NCI-H345 treated with DMSO at 0.1 percent for 48 hours (cell line): Measurements from ENCODE around the gene BCAS3.

ENCODE experiments used
- DNase-seq: peaks from one replicate; lab custom pipeline; 2025; ENCODE audit not compliant: unreplicated experiment; lab: John Stamatoyannopoulos, UW

BCAS3 gene

DNA sequence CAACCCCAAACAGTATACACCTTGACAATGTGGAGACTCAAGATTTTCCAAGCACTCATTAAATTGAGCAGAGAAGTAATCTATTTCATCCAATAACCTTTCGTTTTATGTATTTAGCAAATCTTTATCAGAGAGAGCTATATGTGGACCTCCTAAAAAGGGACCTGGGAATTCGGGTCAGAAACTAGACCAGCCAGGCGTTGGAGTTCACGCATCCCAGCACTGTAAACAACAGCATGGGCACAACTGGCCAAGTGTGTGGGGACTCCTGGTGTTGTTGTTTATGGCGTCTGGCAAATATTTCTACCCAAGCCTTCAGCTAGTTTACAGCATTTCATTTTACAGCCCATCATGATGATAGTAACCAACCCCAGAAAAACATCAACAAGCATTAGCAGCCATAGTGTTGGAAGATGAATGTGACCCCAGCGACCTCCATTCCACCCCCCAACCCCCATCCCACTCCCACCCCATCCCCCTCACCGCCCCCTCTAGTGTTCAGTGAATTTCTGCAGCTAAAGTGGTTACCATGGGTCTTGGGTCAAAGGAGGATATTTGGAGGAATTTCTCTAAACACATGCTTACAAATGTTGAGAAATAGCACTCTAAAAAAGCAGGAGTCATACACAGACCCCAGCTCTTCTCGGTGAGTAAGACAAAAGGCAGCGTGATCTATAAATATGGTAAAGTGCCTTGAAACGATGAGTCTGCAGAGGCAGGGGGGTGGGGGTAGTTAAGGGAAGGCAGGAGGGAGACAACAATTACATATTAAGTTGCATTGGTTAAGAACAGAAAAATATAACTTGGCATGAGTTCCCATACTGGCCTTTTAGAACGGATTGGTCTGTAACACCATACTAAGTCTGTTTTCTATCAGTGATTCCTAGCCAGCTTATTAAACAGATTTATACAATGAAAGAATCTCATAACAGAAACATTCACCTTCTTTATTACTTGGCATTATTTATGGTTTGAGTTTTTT is 630.5 kb downstream of the BCAS3 start:
- DNase-seq, result no peak

DNA sequence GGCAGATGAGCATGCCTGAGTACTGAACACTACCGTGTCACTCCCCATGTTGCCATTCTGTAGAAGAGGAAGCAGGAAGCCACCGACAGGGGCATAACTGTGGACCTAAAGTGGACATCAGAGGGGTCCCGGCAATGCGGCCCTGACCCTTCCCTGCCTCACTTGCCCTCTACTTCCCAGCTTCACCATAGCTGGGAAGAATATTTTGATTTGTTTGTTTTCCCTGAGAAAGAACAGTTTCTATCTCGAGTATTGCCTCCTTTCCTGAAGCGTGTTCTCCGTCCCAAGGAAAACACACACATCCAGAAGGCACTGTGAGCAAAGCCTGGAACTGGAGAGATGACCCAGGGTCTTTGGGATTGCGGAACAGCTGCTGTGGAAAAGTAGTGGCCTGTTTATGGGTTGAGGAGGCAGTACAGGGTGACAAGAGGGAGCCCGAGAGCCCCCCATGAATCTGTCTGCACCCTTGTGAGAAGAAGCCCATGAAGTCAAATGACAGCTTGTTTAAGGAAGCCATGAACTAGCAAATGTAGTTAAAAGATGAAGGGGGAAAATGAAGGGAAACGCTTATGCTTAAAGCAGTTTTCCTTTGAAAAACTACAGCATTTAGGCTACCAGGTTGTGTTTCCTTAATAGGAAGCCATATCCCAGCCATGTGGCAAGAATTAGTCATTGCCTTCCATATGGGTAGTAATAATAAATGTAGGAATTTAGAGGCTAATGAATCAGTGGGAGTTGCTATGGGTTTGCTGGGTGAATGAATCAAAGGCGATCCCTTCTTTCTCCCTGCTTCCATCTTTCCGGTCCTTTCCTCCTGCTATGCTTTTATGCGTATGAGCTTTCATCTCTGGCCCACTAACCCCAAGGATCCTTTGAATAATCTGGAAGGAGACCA is 632.0 kb downstream of the BCAS3 start:
- no peak for DNase-seq

DNA sequence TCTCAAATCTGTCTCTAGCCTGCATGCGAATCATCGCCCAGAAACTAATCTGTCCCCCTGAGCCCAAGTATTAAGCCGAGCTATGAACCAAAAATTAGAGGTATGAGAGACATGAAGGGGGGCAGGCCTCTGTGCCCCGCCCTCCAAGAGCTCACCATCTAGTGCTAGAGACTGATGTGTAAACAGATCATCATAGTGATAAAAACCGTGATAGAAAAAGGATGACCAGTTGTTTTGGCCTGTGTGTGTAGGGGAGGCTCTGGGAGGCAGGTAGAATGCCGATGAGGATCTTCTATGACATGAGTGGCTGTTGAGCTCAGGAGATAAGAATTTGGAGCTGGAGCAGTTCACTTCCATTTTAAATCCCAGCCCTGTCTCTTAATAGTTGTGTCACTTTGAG is 632.9 kb downstream of the BCAS3 start:
- no peak for DNase-seq

DNA sequence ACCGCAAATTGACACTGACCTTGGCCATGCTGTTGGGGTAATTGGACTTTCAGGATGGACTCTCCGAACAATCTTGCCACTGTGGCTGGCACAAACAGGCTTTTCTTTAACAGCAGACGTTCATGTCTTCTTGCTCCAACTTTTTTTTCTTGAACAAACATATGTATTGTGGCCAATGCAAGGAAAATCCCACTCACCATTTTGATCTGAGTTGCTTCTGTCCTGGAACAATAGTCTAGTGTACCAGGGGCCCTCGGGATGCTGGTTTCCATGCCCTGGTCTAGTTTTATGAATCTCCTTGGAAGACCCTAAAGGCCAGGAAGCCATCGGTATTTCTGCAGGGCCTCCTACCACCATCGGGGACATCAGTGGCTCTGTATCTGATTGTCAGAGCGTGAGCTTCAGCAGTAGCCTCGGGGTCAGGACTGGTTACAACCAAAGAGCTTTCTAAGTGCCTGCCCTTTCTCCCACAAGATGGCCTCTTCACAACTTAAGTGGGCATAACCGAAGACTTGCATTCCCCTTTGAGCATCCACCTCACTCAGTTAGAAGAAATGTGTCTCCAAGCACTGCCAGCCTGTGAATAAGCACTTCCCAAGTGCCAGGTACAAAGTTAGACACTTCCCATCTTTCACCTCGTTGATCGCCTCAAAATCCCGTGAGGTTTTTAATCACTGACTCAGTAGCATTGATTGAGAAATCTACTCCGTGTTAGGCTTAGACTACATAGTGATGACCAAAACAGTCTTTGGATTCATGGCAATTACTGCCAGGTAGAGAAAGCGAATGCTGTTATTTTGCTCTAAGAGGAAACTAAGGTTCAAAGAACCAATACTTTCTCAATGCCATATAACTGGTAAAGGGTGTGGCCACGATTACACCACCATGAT is 635.0 kb downstream of the BCAS3 start:
- DNase-seq, result no peak

GRCh38 chr17:61313461-61314326 is 636.0 kb downstream of the BCAS3 start:
- DNase-seq, result no peak

DNA sequence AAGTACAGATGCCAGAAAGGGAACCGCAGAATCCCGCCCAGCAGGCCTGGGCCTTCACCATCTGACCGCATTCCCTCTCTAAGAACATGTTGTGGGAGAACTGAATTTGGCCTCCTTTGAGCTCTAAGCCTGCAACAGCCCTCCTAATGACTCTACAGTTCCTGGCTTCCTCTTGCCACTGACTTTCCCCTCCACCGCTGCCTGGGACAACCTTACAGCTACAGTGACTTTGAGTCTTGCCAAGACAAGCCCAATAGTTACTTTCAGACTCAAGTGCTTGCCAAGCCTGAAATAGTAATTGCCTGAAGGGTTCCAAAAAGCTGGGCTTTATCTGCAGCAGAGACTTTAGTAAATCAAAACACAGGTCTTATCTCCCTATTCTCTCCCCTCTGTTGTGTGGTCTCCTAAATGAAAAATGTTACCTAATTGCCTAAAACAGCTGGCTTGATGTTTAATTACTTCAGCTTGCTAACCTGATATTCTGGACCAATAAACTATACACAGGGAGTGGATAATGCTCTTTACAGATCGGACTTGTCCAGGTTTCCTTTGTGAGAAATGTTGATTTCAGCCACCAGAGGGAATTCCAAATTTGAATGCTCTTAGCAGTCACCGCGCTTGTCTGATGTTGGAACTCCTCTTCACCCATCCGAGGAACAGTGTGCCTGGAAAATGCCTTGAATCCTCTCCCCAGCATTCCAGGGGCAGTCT is 636.9 kb downstream of the BCAS3 start:
- no peak for DNase-seq

DNA sequence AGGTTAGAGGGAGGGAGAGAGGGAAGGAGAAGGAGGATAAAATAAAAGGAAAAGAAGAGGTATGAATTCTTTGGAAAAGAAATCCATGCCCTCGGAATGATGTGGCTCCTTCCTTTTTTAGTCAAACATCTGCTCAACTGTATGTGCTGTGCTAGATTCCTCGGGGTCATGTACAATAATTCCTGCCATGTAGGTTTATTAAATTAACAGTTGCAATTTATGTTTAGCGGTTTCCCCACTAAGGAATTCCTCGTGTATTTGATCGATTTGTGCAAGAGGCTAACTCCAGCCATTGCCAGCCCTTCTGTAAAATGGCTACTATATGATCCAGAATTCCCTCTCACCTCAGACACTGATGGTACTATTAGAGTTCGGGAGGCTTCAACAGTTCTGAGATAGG is 639.0 kb downstream of the BCAS3 start:
- no peak for DNase-seq

GRCh38 chr17:61317779-61318178 is 640.1 kb downstream of the BCAS3 start:
- no peak for DNase-seq

- no peak for DNase-seq
These were observed 641.0 kb downstream of the BCAS3 start for GRCh38 chr17:61318684-61319098.

DNA sequence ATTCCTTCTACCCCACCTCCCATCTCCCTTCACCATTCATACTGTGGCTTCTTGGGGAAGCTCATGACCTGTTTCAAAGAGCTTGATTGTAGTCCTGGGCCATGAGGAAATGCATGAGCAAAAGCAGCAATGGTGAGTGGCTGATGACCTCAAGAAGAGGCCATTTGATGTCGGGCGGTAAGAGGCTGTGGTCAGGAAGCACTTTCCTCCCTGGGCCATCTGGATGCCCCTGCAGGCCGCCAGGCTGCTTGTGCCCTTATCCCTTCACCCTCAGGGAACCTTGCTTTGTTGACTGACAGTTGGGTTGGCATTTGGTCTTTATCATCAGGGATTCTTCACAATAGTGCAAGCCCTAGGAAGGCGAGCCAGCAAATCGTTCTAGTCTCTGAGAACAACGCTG is 643.7 kb downstream of the BCAS3 start:
- no peak for DNase-seq

DNA sequence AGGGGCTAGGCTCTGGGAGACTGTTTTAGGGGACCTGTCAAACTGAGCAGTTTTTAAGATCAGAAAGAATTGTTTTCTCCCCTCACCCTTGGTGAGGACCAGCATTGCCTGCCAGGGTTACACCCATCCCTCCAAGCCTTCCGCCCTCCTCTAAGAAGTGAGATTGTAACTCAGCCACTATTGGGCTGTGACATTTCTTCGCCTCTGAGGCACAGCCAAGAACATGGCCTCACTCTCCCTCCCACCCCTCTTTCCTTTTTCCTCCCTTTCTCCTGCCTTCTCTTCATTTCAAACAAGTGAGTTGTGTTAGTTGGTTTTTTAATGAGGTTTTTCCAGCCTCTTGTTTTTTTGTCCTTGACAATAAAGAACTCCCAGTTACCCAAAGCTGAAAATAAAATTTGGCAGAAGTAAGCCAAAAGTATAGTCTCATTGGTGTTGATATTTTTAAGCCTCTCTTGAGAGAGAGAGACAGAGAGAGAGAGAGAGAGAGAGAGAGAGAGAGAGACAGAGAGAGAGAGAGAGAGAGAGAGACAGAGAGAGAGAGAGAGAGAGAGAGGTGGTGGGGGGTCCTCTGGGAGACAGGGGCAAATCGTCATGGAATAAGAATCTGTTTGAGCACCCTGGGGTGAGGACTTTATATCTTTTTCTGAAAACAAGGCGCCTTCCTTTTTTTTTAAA is 644.8 kb downstream of the BCAS3 start:
- no peak for DNase-seq

DNA sequence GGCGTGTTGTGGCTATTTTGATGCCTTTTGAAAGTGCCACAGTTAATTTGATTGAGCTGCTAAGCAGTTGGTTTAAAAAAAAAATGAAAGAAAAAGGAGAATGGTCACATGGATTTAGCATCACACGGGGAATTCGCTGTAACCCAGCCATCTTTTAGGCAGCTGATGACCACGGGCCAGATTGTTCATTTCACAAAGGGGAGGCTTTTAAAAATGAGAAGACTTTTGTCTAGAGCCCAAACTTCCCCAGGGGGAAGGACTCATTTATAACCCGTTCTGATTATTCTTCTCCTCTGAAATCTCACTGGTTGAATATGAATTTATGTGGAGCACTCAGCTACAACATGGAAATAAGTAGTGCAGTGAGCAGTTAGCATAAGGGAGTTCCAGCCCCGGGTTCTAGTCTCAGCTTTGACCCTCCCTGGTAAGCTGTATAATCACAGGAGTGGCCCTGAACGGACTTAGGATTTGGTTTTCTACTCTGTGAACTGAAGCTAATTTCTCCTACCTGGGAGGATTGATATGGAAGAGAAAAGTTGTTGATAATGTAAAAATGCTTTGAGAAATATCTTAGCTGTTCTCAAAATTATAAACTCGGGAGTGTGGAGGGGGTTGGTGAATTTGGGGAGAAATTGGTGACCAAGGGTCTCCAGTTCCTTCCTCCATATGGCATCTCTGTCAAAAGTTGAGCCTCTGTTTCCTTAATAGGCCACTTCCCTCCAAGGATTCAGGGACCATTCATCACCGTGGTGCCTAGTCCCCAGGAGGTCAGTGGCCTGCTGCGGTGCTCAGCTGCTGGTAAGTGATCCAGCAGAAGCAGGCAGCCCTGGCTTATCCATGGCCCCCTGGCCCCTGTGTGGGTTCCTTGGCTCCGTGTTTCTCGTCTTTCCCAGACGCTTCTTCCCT is 645.6 kb downstream of the BCAS3 start:
- DNase-seq, result no peak

DNA sequence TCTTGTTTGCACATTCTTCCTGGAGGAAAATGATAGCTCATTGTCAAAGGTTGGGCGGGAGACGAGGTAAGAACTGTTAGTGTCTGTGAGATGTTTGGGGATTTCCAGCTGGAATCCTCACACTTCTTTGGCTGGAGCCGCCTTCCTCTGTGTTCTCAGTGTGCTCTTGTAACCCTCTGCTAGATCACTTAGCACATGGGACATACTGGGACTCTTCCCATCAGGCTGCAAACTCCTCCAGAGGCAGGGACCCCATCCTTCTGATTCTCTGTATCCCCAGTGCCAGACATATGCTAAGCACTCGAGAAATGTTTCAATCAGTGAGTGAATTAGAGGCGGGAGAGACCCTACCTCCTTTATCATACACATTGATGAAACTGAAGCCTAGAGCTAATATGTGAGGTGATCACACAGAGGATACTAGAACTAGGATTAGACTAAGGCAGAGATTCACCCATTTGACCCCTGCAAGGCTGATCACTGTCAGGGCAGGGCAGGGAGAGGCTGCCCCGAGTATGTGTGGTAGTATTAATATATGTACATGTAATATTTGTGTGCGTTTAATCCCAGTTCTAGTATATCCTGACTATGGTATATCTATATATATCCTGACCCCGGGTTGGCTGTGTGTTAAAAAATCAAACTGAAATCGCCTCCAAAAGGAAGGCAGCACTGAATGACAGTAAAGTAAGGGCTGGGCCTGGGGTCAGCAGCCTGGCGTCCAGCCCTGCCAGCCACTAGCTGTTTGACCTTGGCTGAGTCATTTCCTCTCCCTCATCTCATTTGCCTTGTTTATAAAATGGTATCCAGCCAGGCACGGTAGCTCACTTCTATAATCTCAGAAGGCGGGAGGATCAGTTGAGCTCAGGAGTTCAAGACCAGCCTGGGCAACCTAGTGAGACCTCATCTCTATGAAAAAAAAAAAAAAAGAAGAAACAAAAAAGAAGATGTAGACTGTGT is 646.5 kb downstream of the BCAS3 start:
- DNase-seq, result no peak

DNA sequence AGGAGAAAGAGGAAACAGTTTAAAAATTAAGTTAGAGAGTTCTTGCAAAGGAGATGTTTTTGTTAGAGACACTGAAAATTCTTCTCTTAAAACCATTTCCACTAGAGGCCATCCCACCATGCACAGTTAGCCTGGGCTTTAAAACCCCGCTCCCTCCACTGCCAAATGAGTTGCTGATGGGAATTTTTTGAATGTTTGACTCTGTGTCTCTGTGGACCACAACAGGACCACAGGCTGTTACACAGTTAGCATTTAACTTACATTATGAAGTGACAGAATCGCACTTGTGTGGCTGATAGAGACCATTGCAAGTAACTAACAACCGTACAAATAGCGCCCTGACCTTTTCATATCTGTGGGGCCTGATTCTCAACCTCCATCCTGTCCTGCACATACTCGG is 647.3 kb downstream of the BCAS3 start:
- no peak for DNase-seq

DNA sequence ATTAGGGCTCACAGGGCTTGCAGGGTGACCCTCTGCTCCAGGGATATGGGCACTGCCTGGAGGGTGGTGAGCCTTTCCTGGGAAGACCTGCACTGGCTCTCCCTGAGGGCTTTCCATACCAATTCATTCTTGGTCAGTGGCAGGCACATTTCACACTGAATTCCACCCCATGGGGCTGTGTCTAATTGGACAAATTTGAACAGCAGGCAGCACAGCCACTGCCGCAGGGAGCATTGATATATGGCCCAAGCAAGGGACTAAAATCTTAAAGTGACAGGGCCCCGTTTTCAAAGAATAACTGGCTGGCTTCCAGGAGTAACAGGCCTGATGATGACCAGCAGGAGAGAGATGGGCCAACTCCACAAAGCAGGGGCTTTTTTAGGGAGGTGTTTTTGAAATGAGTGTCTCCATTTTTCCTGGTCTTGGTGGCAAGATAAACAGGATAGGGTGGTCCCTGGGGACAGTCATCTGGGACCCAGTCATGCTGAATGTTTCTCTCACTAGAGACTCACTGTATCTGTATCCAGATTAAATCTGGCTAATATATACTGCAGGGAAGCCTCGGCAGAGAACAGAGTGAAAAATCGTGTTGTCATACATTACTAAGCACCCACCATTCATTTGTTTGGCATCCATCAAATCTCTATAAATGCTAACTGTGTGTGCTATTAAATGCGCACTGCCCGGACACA is 647.9 kb downstream of the BCAS3 start:
- no peak for DNase-seq

- no peak for DNase-seq
These were observed 648.7 kb downstream of the BCAS3 start for GRCh38 chr17:61326330-61326729.
